Stimulated activated CD8-positive, alpha-beta memory T cell treated with anti-CD3 and anti-CD28 coated beads, Interleukin-12 subunit alpha, Interleukin-12 subunit beta, amount 100 ng/mL, for 24 hours (primary cell): Measurements from ENCODE around the gene BOLA1.
"Not testable (repeated sequence)": the region's sequence is repeated elsewhere in the genome, so short reads cannot be mapped to it uniquely, and the experiment has no call there.

ENCODE experiments used
- DNase-seq: peaks from one replicate; pipeline ENCODE4 v3.0.0-alpha.2; 2020; ENCODE audit errors: extremely low read depth

The BOLA1 gene, protein sequence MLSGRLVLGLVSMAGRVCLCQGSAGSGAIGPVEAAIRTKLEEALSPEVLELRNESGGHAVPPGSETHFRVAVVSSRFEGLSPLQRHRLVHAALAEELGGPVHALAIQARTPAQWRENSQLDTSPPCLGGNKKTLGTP

DNA sequence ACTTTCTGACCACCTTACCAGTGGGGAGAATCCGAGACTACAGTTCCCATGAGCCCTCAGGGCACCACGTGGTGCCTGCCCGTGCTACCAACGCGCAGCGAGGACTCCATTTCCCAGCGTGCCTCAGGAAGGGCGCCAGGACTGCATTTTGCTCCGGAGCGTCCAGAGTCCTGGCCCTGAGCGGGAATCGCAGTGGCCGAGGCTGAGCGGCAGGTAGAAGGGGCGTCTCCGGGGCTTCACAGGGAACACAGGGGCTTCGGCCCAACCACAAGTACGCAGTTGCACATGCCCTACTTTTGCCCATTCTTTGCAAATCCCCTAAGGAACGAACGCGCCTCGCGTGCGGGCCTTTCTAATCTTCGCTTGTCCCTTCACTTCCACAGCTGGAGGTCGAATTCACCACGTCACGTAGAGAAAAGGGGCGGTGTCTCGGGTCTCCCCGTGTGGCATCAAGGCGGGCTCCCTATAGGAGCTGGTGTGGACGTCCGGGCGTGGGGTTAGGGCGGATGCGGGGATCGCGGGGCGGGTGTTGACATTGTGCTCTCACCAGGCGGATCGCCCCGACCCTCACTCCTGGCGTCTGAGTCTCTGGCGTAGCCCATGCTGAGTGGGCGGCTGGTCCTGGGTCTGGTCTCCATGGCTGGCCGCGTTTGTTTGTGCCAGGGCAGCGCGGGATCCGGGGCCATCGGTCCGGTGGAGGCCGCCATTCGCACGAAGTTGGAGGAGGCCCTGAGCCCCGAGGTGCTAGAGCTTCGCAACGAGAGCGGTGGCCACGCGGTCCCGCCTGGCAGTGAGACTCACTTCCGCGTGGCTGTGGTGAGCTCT lies at the start of gene BOLA1:
Gene BOLA1, plus strand, starts transcription at position 109 of the 825 bp plus-strand sequence. Its CDS starts 492 bp downstream, at position 601.
- peak; percentile 55 for DNase-seq

DNA sequence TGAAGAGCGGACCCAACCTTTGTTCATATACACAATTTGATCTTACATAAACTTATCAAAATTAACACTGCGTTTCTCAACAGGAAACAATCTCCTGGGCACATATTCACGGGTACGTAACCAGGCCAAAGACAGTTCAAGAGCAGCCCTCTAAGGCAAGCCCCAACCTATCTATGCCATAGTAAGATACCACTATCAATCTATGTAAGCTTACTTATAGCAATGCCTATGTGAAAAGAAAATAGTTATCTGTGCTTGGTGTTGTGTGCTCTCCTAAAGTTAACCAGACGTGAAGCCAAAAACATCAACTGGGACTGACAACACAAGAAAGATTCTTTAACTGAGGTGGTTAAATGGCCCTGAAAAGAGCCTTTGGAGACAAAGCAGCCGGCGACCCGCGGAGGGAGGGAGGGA lies 49.4 kb upstream of the BOLA1 start:
- no peak for DNase-seq

GRCh38 chr1:149850732-149851345 lies 48.5 kb upstream of the BOLA1 start:
- DNase-seq: not testable (repeated sequence)

- DNase-seq: not testable (repeated sequence)
These were observed 47.7 kb upstream of the BOLA1 start for GRCh38 chr1:149851585-149852213.

GRCh38 chr1:149852263-149852662 lies 47.1 kb upstream of the BOLA1 start:
- DNase-seq: not testable (repeated sequence)

GRCh38 chr1:149860271-149860670 lies 39.1 kb upstream of the BOLA1 start:
- not testable (repeated sequence) for DNase-seq

GRCh38 chr1:149860684-149861496 lies 38.5 kb upstream of the BOLA1 start:
- not testable (repeated sequence) for DNase-seq

GRCh38 chr1:149861497-149862054 lies 37.8 kb upstream of the BOLA1 start:
- not testable (repeated sequence) for DNase-seq

DNA sequence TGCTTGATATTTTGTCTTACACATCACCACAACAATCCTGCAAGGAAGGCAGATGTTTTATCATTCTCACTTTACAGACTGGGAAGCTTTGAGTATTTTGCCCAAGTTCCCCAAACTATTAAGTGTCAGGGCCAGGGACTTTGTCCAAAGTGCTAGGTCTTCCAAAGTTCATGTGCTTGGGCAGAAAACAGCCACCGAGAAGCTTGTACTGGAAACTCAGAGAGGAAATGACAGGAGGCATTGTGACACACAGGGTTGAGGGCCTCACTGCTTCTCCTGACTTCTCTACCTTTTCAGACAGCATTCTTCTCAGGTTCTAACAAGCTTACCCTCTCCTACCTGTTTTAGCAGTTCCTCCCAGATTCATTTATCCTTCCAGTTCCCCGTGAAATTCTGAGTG lies 32.5 kb upstream of the BOLA1 start:
- DNase-seq: not testable (repeated sequence)

- not testable (repeated sequence) for DNase-seq
These were observed 26.3 kb upstream of the BOLA1 start for GRCh38 chr1:149873060-149873459.

DNA sequence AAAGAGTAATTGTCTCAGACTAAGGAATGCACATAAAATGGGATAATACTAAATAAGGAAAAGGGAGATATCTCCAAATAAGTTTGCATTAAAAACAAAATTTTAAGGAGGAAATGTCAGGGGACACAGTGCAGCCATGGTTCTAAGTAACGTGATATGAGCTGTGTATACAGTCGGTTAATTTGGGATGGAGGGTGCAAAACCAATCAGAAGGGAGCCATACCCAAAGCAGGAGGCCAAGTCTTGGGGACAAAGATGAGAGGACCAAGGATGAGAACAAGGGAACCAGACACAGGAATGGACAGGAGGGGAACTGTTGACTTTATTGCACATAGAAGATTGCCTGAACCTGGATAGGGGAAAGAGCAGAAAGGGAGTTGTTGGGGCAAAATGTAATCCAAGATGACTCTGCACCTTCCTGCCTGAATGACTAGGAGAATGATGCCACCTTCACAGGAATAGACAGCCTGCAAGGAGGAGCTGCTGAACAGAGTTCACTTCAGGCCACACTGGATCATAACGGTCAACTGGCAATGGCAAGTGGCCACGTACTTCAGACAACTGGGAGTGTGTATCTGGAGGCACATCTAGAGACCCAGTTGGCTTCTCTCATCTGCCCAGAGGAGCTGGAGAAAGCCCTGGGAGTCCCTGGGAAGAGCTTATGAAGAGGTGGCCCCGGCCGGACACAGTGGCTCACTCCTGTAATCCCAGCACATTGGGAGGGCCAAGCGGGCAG lies 22.0 kb upstream of the BOLA1 start:
- DNase-seq: no peak

DNA sequence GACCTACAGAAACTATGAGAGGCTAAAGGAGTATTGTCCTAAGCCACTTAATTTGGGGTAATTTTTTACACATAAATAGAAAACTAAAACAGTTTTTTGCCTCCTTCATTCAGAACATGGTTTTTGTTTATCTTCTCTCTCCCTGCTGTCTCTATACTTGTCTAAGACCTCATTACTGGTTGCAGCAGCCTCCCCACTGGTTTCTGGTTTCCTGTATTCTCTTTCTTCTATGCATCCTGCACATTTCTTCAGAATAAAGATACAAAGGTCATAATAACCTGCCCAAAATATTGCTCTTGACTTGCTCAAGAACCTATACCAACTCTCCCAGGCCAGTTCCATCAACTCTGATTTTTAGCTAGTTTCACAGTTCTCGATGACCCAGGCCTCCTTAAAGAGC lies 19.8 kb upstream of the BOLA1 start:
- no peak for DNase-seq

DNA sequence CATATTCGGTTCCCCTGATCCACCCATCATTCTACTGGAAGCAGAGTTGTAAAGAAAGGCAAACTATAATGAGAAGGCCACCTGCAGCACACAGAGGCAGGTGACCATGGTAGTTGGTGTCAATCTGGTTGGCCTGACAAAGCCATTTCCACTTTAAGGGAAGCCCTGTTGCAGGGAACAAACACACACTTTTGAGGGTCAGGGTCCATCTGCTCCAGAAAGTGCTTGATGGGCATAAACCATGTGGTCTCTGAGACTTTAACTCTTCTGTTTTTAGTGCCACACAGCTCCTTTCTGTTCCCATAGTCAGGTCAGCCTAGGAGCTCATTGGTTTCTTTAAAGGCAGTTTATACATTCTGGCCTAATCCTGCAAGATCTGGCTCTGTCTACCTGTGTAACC lies 17.5 kb upstream of the BOLA1 start:
- DNase-seq: no peak

DNA sequence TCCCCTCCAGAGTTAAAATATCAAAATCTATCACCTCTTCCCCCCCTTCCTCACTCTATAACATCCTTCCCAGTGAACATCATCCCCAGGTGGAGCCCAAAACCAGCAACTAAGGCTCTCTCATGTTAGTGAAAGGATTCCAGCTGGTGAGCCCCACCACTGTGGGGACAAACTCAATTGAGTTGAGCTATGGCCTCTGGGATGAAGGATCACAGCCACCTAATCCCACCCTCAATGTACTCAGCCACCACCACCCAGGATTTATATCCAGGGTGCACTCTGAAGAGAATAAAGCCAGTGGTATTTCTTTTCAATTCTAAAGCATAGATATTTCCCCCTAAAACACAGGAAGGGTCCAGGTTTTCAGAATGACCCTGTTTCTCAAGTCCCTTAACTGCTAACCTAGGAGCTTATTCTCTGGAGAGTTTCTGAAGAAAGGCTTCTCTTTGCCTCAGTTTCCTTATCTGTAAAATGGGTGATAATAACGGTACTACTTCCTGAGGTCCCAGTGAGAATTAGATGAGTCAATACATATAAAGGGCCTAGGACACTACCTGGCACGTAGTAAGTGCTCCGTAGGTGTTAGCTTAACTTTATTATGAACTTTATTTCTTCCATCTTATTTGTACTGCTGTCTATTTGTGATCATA lies 15.6 kb upstream of the BOLA1 start:
- DNase-seq: no peak

GRCh38 chr1:149884433-149885338 lies 14.7 kb upstream of the BOLA1 start:
- no peak for DNase-seq

GRCh38 chr1:149885339-149886120 lies 13.8 kb upstream of the BOLA1 start:
- no peak for DNase-seq

GRCh38 chr1:149886121-149886395 lies 13.3 kb upstream of the BOLA1 start:
- DNase-seq: not testable (repeated sequence)
